HepG2 (cell line): ENCODE data around the gene SH2D7.

ENCODE experiments used
- ARNT ChIP-seq: fragments of 450-650 bp; IDR thresholded peaks from 2 replicates; pipeline ENCODE4 v1.6.1; 2017
- SUZ12 ChIP-seq: fragments of 150-350 bp; IDR thresholded peaks from 2 replicates; pipeline ENCODE4 v1.6.1; 2014; ENCODE audit warnings: low read depth, low read length

DNA sequence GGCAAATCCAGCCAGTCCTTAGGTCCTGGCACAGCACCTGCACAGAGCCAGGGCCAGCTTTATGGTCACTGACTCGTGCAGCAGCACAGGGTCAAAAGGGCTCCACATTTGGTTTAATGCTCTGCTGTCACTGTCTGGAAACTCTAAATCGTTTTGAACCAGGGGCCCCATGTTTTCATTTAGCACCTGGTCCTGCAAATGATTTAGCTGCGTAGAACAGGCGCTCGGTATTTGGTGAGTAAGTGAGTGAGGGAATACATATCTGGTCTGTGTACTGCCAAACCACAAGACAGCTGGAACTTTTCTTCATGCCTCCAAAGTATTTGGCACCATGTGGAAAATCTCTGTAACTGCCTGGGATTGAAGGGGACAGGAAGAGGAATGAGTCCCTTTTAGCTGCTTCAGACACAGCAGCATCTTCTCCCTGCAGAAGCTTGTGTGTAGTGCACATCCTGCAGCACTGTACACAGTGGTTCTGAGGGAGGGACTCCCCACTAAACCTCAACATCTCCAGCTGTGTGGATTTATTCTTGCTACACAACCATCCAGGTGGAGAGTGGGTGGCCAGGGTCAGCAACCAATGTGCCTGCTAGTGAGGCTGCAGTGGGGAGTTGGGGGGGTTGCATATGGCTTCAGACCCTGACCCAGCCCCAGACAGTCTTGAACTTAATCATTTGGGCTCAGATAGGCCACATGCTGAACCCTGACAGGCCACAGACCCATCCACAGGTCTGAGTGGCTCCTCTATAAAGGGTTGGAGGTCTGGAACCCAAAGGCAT lies 1.1 kb downstream of the SH2D7 start:
- TF ChIP-seq ARNT (no peak), SUZ12 (no peak)
